ENCODE measurements around the gene FCGR2B.
A peak's percentile ranks its signal among the peaks of the same experiment; 100 is the strongest.
"Not testable (repeated sequence)": the region's sequence is repeated elsewhere in the genome, so short reads cannot be mapped to it uniquely, and the experiment has no call there.

The FCGR2B gene

DNA sequence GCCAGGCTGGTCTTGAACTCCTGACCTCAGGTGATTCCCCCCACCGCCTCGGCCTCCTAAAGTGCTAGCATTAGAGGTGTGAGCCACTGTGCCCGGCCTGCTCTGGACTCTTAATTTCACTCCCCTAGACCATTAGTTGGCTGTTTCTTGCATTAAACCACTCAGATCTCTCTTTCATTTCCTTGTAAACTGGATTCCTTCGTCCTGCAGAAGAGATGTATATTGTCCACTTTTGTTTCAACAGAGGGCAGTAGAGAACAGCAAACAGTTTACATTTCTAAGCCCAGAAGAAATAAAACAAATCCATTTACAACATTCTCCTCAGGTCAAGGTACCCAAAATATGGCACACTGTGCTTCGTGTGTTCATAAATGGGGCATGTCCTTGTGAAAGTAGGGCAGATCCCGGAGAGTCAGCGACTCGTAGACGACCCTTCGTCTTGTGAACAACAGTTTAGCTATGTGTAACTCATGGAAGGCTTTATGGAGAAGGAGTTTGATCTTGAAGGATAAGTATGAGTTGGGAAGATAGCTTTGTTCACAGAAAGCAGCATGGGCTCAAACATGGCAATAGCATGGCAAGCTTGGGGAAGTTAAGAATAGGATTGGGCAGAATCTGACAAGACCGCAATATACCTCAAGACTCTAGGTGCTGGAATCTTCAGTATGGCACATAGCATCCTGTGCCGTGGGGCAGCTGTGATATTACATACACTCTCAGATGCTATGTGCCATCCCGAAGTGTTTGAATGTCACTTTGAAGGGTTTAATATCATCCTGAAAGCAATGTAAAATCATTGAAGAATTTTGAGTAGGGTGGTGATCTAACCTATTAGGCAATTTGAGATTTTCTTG, 15.2 kb upstream of the FCGR2B start:
- peak; percentile 7 for DNase-seq (ENCODE audit: low read depth, low spot score)

DNA sequence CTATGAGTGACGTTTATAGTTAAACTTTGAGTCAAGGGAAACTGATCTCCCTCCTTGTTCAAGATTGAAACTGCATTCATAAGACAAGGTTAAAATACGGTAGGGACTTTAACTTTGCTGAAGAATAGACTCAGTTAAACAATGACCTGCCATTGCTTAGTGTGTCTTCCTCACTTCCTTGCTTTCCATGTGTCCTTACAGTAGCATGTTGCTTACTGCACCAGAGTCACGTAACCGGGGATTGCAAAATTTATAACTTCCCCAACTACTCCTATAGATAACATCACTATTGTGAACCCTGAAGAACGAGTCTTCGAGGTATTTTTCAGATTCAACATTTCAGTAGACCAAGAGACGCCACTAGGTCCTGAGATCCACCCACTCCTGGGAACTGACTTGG, 9.4 kb upstream of the FCGR2B start:
- DNase-seq (ENCODE audit: low read depth, low spot score) = not testable (repeated sequence)

DNA sequence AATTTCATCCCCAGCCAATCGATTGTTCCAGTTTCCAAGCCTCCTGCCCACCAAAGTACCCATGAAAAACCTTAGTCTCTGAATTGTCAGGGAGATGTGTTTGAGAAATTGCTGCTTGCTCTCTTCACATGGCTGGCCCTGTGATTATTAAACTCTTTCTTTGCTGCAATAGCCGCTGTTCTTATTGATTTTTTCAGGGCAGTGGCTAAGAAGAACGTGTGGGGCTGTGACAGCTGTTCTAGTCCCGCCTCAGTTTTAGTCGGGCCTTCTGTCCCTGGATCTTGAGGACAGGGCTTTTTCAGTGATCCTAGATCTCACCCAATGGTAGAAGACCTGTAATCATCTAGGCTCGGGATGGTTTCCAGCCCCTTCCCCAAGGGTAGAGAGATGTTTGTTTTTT, 9.0 kb upstream of the FCGR2B start:
- DNase-seq (ENCODE audit: low read depth, low spot score) = not testable (repeated sequence)

DNA sequence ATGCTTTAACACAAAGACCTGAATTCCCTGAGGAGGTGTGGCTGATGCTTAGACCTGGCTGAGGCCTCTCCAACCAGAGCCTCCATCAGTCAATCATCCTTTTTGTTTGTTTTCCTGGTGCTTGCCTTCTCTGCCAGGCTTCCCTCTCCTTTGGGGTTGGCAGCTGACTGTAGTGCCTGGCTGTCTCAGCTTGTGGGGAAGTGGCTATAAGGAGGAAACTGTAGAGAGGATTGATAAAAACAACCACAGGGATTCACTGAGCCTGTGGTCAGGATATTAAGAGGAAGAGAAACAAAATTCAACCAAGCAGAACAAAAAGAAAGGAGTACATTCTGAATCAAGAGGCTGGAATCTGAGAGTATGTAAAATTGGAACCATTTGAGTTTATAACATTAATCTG, 4.4 kb upstream of the FCGR2B start:
- not testable (repeated sequence) for DNase-seq (ENCODE audit: low read depth, low spot score)

DNA sequence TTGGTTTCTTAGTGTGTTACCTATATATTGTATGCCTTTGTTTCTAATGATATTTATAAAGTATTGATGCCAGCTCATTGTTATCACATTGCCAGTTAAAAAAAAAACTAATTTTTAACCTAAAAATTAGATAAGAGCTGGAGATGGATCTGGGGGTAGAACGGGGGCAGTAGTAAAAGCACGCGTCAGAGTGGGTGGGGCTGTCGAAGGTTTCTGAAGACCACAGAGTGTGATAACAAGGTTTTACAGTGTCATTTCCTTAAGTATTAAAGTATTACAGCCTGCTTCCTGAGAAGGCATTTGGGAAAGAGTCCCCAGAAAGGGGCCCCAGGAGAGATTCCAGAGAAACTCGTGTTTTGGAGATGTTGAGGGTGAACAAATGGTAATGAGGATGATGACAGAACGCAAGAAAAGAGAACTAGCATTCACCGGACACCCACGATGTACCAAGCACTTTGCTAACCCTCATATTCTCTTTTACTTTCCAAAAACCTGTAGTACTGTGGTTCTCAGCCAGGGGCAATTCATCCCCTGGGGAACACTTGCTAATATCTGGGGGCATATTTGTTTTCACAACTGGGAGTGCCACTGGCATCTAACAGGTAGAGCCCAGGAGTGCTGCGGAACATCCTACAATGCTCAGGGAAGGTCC, 1.2 kb upstream of the FCGR2B start:
- DNase-seq (ENCODE audit: low read depth, low spot score) = not testable (repeated sequence)

DNA sequence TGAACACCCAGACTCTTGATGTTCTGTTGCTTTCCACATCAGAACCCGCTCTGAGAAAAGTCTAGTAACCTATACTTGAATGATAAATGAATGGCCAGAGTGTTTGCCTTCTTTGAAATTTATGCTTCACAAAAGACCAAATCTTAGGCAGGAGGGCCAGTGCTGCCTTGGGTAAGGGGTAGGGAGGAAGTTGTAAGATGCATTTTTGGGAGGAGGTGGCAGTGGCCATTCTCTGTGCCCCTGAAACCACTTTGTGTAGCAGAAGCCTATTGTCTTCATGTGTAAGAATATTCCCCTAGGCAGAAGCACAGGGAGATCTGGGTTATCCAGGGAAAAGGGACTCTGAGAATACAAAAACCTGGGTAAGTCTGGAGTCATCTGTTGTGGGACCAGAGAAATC, 626 bp downstream of the FCGR2B start:
- DNase-seq (ENCODE audit: low read depth, low spot score) = not testable (repeated sequence)

DNA sequence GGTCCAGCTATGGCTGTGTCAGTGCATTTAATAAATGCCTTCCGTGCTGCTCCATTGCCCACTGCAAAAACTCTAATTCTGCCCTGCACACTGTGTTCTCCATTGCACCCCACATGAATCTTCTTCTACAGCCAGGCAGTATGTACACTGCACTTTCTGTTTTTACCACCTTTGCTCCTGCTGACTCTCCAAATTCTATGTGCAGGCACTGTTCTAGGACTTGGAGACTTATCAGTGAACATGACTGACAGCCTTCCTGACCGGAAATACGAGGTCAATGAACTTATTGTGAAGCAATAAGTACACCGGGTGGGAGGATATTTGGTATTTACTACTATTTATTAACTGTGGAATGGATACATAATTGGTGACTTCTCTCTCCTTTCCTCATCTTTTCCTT, 1.7 kb downstream of the FCGR2B start:
- not testable (repeated sequence) for DNase-seq (ENCODE audit: low read depth, low spot score)

DNA sequence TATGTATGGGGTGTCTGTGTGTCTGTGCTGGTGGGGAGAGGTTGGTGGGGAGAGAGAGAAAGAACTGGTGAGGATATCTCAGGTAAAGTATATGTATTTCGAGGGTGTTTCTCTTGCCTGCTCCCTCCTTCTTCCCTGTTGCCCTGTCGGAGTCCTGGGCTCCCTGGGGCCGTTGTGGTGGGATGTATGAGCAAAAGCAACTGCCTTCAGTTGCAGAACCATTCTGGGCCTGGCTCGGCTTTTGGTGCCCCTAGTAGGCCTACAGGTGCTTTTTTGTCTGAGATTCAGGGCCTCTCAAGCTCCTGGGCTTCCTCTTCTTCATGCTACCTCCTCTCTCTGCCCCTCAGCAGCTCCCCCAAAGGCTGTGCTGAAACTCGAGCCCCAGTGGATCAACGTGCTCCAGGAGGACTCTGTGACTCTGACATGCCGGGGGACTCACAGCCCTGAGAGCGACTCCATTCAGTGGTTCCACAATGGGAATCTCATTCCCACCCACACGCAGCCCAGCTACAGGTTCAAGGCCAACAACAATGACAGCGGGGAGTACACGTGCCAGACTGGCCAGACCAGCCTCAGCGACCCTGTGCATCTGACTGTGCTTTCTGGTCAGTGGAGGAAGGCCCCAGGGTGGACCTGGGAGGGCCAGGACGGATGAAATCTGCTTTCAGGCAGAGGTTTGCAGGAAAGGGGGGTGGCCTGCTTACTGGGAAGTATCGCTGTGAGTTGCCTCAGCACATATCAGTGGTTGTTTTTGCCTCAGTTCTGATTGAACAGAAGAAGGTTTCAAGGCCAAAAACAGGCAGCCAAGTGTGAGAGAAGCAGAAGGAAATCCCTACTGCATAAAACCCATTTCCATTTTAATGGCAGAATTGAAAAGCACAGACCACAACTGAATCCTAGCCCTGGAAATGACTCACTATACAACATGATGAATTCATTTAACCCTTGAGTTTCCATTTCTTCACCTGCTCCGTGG, 8.4 kb downstream of the FCGR2B start:
- not testable (repeated sequence) for DNase-seq (ENCODE audit: low read depth, low spot score)

DNA sequence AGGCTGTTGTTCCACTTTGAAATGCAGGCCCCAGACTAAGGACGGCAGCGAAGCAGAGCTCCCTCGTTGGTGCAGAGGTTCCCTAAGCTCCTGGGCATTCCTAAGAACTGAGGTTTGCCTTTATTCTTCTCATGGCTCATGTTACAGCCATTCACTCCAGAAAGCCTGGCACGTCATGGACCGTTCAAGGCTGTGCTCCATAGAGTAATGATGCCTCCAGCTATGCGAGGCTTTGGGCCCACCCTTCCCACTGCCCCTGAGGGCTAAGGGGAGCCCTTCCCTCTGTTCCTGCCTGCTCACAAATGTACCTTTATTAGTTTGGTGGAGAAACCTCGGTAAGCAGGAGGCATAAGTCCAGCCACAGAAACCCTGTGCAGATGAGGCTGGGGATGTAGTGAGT, 10.5 kb downstream of the FCGR2B start:
- DNase-seq (ENCODE audit: low read depth, low spot score) = not testable (repeated sequence)

DNA sequence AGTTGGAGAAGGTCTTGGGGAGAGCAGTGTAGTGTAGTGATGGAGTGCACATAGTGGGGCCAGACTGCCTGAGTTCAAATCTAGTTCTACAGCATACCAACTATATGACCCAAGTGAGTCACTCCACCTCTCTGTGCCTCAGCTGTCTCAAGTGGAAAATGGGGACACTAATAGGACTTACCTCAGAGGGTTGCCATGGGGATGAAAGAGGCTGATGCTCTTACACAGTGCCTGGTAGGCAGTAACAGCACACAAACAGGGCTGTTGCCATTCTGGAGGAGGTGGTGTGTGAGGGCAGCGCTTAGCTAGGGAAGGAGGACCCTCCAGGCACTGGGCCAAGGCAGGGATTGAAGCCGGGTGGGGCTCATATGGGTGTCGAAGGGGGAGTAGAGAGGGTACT, 11.5 kb downstream of the FCGR2B start:
- DNase-seq (ENCODE audit: low read depth, low spot score) = not testable (repeated sequence)

DNA sequence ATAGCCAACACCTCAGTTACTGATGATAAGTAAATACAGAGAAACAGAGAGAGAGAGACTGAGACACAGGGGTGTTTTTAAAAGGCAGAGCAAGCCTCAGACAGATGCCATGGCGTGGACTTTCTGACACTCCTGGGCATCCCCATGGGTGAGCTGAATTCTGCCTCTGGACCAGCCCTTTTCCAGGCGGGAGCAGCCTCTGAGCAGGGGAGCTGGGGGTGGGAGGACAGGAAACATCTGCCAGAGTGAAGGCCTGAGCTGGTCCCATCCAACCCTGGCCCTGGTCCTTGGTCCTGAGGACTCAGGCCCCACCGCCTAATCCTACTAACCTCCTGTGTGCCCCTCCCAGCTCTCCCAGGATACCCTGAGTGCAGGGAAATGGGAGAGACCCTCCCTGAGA, 12.0 kb downstream of the FCGR2B start:
- not testable (repeated sequence) for DNase-seq (ENCODE audit: low read depth, low spot score)

DNA sequence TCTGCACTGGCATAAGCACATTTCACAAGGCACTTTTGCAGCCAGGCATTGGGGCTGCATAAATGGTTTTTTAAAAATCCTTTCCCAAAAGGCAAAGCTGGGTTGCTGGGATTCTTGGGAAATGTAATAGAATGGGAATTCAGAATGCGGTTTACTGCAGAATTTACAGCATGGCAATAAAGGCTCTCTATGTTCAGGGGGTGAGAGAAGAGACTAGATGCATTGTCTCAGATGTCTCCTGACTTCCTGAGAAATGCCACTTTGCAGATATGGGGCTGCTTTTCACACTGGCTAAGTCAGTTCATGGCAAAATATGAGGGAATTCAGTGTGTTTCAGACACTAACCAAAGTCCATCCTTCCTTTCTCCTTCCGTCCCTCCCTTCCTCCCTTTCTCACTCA, 13.5 kb downstream of the FCGR2B start:
- DNase-seq (ENCODE audit: low read depth, low spot score) = no peak

DNA sequence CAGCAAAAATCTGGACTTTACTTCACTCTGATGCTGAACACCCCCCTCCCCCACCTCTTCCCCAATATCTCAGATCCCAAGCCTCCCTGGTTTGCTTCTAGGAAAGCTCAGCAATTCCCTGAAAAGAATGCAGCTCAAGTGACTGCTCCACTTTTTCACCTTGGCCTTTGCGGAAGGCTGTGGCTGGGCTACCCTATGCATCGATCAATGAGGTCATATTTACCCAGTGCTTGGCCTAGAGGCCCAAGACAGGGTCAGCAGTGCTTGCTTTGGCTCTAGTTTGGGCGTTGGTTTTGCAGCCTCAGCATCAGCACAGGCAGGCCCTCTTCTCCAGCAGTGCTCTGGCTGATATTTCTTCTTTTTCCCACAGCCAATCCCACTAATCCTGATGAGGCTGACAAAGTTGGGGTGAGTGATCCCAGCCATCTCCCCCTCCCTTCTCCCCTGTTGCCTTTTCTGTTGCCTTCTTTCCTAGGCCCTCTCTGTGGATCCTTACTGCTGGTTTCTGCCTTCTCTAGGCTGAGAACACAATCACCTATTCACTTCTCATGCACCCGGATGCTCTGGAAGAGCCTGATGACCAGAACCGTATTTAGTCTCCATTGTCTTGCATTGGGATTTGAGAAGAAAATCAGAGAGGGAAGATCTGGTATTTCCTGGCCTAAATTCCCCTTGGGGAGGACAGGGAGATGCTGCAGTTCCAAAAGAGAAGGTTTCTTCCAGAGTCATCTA, 14.2 kb downstream of the FCGR2B start:
- no peak for DNase-seq (ENCODE audit: low read depth, low spot score)

DNA sequence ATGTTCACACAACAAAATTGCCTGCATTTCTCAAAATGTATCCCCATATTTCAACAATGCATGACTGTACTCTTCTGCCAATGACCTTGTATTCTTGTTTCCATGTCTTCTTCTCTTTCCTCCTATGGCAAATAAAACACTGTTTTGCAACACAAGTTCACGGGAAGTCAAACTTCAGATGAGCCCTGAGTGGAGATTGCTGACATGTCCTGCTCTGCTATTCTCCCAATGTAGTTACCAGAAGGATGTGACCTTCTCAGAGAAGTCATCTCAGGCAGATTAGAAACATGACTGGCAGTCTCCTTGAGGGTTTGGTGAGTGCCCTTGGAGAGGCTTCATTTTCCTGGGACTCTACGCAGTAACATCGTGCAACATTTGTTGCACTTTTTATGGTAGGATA, 15.6 kb downstream of the FCGR2B start:
- DNase-seq (ENCODE audit: low read depth, low spot score) = no peak

DNA sequence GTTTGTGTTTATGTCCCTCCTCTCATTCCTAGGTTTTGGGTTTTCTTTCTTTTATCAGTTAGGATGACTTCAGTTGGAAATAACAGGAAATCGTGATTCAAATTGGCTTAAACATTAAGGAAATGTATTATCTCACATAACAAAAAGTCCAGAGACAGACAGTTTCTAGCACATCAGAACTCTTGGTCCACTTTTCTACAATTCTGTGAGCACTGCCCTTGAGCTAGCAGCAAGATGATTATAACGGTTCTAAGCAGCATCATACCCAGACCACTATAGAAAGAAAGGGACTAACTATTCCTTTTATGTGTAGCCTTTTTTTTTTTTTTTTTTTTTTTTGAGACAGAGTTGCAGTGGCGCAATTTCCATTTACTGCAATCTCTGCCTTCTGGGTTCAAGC, 18.9 kb downstream of the FCGR2B start:
- DNase-seq (ENCODE audit: low read depth, low spot score) = no peak

DNA sequence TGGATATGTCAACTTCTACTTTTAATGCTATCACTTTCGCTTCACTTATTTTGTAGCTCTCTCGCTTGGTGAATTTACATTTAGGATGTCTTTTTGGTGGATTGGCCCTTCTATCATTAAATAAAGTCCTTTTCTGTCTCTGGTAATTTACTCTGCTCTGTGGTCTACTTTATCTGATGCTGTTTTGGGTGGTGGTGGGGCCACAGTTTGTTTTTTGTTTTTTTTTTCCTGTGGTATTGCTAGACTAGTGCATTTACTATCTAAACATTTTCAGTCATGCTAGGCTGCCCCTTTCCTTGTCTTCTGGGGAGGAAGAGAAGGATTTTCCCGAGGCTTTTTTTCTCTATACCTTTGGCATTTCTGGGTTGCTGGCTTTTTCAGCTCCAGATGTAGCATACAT, 26.0 kb downstream of the FCGR2B start:
- DNase-seq (ENCODE audit: low read depth, low spot score) = no peak

DNA sequence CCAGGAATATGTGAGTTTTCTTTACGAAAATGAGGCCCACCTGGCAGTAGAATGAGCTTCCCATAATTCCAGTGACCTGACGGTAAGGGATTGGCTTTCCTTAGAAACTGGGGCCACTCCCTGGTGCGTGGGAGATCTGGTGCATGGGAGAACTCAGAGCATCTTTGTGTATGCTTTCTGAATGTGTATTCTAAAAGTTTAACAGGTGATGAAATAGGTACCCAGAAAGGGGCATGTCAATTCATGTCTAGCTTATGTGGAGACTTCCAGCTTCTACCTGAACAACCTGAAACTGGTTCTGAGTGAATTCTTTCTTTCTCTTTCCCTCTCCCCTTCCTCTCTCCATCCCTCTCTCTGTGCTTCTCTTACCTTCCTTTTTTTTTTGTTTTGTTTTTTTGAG, 28.9 kb downstream of the FCGR2B start:
- DNase-seq (ENCODE audit: low read depth, low spot score) = no peak

DNA sequence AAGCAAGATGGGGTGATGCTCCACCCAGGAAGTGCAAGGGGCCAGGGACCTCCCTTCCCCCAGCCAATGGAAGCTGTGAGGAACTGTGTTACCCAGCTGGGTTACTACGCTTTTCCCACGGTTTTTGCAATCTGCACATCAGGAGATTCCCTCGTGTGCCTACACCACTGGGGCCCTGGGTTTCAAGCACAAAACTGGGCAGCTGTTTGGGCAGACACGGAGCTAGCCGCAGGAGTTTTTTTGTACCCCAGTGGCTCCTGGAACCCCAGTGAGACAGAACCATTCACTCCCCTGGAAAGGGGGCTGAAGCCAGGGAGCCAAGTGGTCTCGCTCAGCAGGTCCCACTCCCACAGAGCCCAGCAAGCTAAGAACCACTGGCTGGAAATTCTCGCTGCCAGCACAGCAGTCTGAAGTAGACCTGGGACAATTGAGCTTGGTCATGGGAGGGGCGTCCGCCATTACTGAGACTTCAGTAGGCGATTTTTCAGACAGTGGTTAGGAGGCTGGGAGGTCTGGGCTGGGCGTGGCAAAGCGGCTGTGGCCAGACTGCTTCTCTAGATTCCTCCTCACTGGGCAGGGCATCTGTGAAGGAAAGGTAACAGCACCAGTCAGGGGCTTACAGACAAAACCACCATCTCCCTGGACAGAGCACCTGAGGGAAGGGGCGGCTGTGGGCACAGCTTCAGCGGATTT, 30.2 kb downstream of the FCGR2B start:
- DNase-seq (ENCODE audit: low read depth, low spot score) = not testable (repeated sequence)

DNA sequence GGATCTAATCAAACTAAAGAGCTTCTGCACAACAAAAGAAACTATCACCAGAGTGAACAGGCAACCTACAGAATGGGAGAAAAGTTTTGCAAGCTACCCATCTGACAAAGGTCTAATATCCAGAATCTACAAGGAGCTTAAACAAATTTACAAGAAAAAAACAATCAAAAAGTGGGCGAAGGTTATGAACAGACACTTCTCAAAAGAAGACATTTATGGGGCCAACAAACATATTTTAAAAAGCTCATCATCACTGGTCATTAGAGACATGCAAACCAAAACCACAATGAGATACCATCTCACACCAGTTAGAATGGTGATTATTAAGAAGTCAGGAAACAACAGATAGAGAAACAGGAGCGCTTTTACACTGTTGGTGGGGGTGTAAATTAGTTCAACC, 35.4 kb downstream of the FCGR2B start:
- not testable (repeated sequence) for DNase-seq (ENCODE audit: low read depth, low spot score)

DNA sequence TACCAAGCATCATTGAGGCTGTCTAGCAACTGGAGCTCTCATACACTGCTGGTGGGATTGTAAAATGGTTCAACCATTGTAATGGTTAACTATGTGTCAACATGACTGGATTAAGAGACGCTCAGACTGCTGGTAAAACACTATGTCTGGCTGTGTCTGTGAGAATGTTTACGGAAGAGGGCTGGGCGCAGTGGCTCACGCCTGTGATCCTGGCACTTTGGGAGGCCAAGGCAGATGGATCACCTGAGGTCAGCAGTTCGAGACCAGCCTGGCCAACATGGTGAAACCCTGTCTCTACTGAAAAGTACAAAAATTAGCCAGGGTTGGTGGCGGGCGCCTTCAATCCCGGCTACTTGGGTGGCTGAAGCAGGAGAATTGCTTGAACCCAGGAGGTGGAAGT, 39.3 kb downstream of the FCGR2B start:
- DNase-seq (ENCODE audit: low read depth, low spot score) = no peak

DNA sequence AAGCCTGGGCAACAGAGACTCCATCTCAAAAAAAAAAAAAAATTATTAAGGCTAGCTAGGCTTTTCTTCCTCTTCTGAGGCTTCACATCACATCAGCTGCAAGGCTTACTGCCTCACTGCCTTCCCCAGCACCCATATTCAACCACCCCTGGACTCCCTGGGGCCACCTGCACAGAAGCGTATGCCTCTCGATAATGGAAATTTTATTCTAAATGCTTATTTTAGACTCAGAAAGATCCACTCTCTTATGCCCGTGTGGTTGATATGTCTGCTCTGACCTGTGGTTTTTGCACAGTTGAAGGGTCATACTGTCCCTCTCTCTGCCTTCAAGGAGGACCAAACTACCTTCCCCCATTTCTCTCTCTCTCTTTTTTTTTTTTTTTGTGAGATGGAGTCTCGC, 42.6 kb downstream of the FCGR2B start:
- DNase-seq (ENCODE audit: low read depth, low spot score) = no peak

Measured in smooth muscle cell of the brain vasculature (primary cell).